Vagina (tissue), 2 donors: ENCODE data around the gene PIK3R3.
"Not testable (repeated sequence)": the region's sequence is repeated elsewhere in the genome, so short reads cannot be mapped to it uniquely, and the experiment has no call there.

ENCODE experiments used
- CTCF ChIP-seq, 3 experiments: fragments of 450-650 bp in 2 of 3; fragments of 200-600 bp in 1 of 3; sonication (generic) in 1 of 3; IDR thresholded peaks; one replicate each; pipeline ENCODE4 v1.5.1; 2017 to 2019; ENCODE audit warnings: antibody characterized with exemption in 3 of 3, mild to moderate bottlenecking in 2 of 3, moderate library complexity in 2 of 3
- POLR2A ChIP-seq, 2 donors: fragments of 450-650 bp; IDR thresholded peaks; one replicate each; pipeline ENCODE4 v1.6.1; 2017; ENCODE audit warnings: antibody characterized with exemption in 2 of 2, mild to moderate bottlenecking in 2 of 2, moderate library complexity in 2 of 2
- POLR2AphosphoS5 ChIP-seq, 2 donors: sonication (generic); formaldehyde crosslinking; IDR thresholded peaks; one replicate each; pipeline ENCODE4 v1.9.0; 2017; ENCODE audit warnings: antibody characterized with exemption in 2 of 2, mild to moderate bottlenecking in 2 of 2, low read depth in 1 of 2; ENCODE audit not compliant: insufficient read depth in 1 of 2

- TF ChIP-seq POLR2AphosphoS5 (IDR thresholded peaks at IDR 0.05; ENCODE audit: insufficient read depth in 1 of 2, low read depth in 1 of 2); POLR2A (IDR thresholded peaks at IDR 0.05); CTCF (IDR thresholded peaks at IDR 0.05): not testable (repeated sequence)
Observed at GRCh38 chr1:46095110-46095509, 37.3 kb downstream of the PIK3R3 start.
